ENCODE measurements around the gene KCNK3. TPM values are rescaled to one million over a fixed set of nuclear protein-coding genes. Genes with fewer than 3 reads are reported as not detected.

Gene KCNK3
- total RNA-seq, 1 donor from 2014 or later = 6.6 TPM

DNA sequence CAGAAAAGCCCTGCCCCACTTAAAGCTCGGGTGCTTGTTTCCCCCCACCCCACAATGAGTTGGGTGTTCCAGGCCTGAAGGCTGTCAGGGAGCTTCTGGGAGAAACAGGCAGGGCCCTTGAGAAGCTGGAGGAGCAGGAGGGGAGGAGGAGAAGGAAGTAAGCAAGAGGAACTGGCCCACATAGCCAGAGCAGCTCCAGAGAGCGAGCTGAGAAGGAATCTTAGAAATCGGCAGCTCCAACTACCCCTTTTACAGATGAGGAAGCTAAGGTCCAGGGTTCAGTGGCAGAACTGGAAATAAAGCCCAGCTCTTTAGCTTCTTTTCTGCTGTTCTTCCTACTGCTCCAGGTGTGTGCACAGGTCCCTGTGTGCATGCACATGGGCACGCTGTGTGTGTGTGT lies 12.7 kb upstream of the KCNK3 start:
- TF ChIP-seq, protein P1, sequence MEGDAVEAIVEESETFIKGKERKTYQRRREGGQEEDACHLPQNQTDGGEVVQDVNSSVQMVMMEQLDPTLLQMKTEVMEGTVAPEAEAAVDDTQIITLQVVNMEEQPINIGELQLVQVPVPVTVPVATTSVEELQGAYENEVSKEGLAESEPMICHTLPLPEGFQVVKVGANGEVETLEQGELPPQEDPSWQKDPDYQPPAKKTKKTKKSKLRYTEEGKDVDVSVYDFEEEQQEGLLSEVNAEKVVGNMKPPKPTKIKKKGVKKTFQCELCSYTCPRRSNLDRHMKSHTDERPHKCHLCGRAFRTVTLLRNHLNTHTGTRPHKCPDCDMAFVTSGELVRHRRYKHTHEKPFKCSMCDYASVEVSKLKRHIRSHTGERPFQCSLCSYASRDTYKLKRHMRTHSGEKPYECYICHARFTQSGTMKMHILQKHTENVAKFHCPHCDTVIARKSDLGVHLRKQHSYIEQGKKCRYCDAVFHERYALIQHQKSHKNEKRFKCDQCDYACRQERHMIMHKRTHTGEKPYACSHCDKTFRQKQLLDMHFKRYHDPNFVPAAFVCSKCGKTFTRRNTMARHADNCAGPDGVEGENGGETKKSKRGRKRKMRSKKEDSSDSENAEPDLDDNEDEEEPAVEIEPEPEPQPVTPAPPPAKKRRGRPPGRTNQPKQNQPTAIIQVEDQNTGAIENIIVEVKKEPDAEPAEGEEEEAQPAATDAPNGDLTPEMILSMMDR (IDR thresholded peaks at IDR 0.05; ENCODE audit: unreplicated experiment) = no peak
- no peaks in the 10 kb centered on the region for H3K27me3 Mint-ChIP-seq (ENCODE audit: low read depth)
- no peaks in the 10 kb centered on the region for H3K36me3 Mint-ChIP-seq
- H3K27ac Mint-ChIP-seq = no peak overlapping the region
- no peak for DNase-seq (ENCODE audit: low spot score in 2 of 2, unreplicated experiment in 2 of 2)
- peaks cover 3% of the 10 kb centered on the region for H3K4me1 Mint-ChIP-seq
- H3K4me3 Mint-ChIP-seq = no peak overlapping the region
- H3K9me3 Mint-ChIP-seq = peaks cover 7% of the 10 kb centered on the region

GRCh38 chr2:26681656-26682055 lies 10.9 kb upstream of the KCNK3 start:
- H3K4me3 Mint-ChIP-seq = no peak overlapping the region
- no peak for DNase-seq (ENCODE audit: low spot score in 2 of 2, unreplicated experiment in 2 of 2)
- no peaks in the 10 kb centered on the region for H3K27me3 Mint-ChIP-seq (ENCODE audit: low read depth)
- peaks cover 10% of the 10 kb centered on the region for H3K4me1 Mint-ChIP-seq
- TF ChIP-seq, protein P1 (IDR thresholded peaks at IDR 0.05; ENCODE audit: unreplicated experiment) = no peak
- H3K27ac Mint-ChIP-seq = no peak overlapping the region
- H3K9me3 Mint-ChIP-seq = peaks cover 7% of the 10 kb centered on the region
- H3K36me3 Mint-ChIP-seq = no peaks in the 10 kb centered on the region

- H3K27me3 Mint-ChIP-seq (ENCODE audit: low read depth) = no peaks in the 10 kb centered on the region
- TF ChIP-seq, protein P1 (IDR thresholded peaks at IDR 0.05; ENCODE audit: unreplicated experiment) = no peak
- no peak for DNase-seq (ENCODE audit: low spot score in 2 of 2, unreplicated experiment in 2 of 2)
- H3K4me1 Mint-ChIP-seq = peaks cover 15% of the 10 kb centered on the region
- H3K36me3 Mint-ChIP-seq = no peaks in the 10 kb centered on the region
- peaks cover 7% of the 10 kb centered on the region for H3K9me3 Mint-ChIP-seq
- H3K4me3 Mint-ChIP-seq = no peak overlapping the region
- H3K27ac Mint-ChIP-seq = no peak overlapping the region
Measured at GRCh38 chr2:26682155-26682554, 10.4 kb upstream of the KCNK3 start.

- H3K36me3 Mint-ChIP-seq = no peaks in the 10 kb centered on the region
- DNase-seq (ENCODE audit: low spot score in 2 of 2, unreplicated experiment in 2 of 2) = no peak
- H3K4me1 Mint-ChIP-seq = peaks cover 19% of the 10 kb centered on the region
- no peak overlapping the region for H3K4me3 Mint-ChIP-seq
- no peak overlapping the region for H3K27ac Mint-ChIP-seq
- TF ChIP-seq, protein P1 (IDR thresholded peaks at IDR 0.05; ENCODE audit: unreplicated experiment) = no peak
- no peaks in the 10 kb centered on the region for H3K27me3 Mint-ChIP-seq (ENCODE audit: low read depth)
- H3K9me3 Mint-ChIP-seq = no peaks in the 10 kb centered on the region
Measured at GRCh38 chr2:26683583-26683982, 8.9 kb upstream of the KCNK3 start.

- Mint-ChIP-seq H3K4me3 (no peak overlapping the region), H3K27me3 (ENCODE audit: low read depth) (no peaks in the 10 kb centered on the region), H3K9me3 (no peaks in the 10 kb centered on the region), H3K36me3 (no peaks in the 10 kb centered on the region), H3K27ac (no peak overlapping the region), H3K4me1 (peaks cover 19% of the 10 kb centered on the region)
- DNase-seq (ENCODE audit: low spot score in 2 of 2, unreplicated experiment in 2 of 2) = no peak
- TF ChIP-seq, protein P1 (IDR thresholded peaks at IDR 0.05; ENCODE audit: unreplicated experiment) = no peak
Measured at GRCh38 chr2:26685341-26685740, 7.2 kb upstream of the KCNK3 start.
